Epidermal melanocyte (primary cell): ENCODE measurements around the gene SLC22A23.

Experiments used
- DNase-seq: peaks from one replicate; pipeline ENCODE4 v3.0.0; 2011; ENCODE audit warnings: low spot score; ENCODE audit not compliant: insufficient read length

The SLC22A23 gene

DNA sequence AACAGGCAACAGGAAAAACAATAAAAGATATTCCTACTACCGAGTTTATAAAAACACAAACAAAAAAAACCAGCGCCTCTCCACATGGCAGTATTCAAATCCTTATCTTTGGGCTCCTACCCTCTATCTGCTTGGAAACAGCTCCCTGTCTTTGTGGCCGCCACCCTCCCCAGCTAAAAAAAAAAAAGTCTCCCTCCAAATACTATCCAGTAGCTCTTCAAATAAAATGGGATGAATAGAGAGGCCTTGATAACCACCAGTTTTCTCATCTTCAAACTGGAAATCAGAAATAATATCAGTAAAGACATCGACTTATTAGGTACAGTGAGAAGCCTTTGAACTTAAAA is 101.9 kb downstream of the SLC22A23 start:
- no peak for DNase-seq

DNA sequence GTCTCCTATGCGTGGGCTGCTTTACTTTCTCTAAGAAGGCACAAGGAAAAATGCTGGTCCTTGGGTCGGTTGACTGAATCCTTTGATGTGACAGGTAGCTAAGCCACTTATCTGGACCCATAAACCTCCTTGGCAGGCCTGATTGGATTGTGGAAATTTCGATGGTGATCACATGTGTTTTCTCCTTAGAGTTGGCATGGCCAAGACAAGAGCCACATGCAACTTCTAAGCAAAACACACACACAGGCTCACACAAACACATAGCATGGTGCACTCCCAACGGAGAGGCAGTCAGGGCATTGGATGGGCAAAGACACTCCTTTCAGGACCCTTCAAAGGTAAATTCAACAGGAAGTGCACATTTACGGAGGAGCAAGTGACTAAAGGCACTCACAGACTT is 102.9 kb downstream of the SLC22A23 start:
- no peak for DNase-seq

DNA sequence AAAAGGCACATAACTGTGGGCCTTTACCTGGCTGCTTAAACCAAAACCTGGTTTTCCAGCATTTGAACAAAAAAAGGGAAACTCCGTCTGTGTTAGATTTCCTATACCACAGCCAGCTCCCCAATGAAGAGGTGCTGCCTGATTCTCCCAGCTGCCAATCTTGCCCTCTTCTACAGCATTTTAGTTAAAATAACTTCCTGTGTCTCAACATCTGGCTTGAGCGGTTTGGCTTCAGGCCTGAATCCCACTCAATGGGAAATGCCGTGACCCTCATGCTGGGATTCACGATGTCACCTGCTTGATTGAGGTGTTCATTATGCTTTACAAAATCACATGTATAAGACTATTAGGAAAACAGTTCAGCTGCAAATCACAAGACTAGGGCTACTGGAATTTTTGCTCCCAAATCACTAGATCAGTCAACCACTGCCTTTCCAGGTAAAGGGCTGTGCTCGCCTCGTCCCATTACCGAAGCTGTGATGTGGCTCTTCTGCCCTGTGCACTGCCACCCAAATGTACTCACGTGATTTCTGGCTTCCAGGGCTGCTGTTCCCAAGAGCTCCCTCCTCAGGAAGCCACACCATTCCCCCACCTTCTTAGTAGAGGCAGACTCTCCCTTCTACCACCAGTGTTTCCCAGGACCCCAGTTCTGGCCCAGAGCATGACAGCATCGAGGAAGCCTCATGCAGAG is 103.5 kb downstream of the SLC22A23 start:
- DNase-seq, result no peak

DNA sequence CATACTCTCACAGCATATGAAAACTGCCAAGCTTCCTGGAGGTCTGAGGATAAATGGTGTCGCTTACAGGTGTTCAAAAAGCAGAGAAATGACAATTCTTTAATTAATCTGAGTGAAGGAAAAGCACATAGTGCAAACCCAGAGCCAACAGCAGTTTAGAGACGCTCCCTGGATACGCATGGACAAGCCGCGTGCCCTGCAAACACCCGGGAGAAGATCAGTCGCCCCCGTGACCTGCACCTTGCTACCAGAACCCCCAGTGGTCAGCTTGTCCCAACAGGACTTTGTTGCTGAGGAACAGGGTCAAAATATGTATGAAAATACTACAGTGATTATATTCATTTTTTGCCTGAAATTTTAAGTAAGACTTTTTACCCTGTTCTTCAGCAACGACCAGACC is 104.2 kb downstream of the SLC22A23 start:
- DNase-seq, result no peak

DNA sequence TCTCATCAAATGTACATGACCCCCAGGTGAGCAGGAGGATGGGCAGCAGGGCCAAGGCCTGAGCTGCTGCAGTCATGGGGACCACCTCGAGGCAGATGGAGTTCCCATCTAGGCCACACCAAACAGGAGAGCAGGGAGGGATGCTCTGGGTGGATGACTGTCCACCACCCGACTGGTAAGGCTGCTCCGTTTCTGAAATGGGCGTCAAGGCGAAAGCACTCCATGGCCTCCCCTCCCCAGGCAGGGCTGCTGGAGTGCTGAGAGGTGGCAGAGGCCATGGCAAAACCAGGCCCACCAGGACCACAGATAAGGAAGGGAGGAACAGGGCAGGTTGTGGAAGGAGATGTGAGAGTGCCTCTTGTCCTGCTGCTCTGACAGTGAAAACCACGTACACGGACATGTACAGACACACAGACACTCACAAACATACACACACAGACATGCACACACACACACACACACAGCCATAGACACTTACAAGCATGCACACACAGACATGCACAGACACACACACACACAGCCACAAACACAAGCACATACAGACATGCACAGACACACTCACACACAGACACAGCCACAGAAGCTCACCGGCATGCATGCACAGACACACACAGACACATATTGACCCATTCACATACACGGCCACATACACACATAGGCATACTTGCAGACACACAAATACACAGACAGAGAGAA is 104.9 kb downstream of the SLC22A23 start:
- no peak for DNase-seq

DNA sequence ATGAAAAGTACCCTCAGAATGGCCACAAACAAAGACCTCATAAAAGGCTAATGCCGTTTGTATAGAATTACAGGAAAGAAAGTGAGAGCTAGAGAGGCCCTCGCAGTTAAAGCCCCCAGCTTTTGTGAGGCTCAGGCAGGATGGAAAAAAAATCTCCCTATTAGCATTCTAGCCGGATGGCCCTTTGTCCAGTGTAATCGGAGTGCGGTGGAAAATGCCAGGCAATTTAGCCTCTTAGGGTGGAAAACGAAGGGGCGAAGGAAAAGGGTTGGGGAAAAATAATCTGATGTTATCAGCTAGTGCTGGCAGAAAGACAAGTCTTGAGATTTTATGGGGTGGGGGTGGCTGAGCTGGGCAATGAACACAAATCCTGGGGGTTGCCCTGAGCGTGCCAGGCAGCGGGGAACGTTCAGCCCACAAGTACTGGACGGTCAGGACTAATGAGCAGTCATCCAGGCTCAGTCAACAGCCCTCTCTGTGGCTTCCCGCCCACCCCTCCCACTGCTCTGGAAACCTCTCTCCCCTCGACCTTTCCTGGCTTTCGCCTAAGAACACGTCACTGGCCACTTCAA is 105.7 kb downstream of the SLC22A23 start:
- DNase-seq, result no peak

DNA sequence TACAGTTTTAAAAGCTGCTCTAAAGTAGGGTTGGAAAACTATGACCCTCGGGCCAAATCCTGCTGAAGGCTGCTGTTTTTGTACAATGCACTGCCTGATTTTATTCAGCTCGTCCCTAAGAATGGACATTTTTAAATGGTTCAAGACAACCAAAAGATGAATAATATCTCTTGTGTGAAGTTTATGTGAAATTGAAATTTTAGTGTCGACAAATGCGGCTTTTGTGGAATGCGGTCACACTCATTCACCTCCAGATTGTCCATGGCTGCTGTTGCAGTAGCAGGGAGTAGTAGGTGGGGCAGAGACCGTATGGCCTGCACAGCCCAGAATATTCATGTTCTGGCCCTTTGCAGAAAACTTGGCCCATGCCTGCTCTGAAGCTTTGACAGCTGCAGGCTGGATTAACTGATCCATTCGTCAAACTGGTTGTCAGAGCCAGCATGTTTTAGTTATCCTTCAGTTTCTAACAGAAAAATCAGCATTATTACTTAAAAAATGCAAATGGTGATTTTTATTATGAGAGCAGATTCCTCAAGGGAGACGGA is 106.5 kb downstream of the SLC22A23 start:
- no peak for DNase-seq

DNA sequence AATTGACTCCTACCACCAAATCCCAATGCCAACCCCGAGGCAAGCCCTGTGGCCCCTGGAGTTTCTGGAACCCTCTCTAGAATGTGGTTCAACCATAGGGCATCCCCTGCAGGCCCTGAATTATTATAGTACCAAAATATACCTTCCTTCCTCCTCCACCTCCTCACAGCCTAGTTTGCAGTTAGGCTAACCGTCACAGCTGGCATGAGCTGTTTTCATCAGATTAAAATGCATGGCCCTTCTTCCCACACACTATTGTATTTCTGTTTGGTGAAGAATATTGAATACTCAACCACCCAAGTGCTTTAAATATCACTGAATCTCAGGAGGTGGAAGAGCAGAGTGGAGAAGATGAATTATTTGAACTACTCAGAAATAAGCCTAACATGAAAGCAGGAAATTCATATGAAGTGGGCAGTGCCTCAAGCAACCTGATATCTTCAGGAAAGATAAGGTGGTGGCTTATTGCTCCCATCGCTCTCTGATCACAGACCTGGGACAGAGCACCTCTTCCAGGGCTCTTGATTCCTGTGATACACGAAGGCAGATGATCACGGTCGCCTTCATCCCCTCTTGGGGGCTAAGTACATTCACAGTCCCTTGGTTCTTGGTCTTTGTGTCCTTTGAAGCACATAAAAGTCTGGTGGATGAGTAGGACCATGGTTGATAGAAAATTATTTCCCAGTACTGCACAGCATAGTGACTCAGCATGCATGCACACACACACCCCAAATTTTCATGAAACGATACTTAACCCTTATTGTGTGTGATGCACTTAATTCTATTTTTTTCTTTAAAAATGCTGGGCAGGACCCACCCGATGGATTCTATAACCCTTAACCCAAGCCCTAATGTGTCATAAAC is 107.2 kb downstream of the SLC22A23 start:
- DNase-seq, result no peak

DNA sequence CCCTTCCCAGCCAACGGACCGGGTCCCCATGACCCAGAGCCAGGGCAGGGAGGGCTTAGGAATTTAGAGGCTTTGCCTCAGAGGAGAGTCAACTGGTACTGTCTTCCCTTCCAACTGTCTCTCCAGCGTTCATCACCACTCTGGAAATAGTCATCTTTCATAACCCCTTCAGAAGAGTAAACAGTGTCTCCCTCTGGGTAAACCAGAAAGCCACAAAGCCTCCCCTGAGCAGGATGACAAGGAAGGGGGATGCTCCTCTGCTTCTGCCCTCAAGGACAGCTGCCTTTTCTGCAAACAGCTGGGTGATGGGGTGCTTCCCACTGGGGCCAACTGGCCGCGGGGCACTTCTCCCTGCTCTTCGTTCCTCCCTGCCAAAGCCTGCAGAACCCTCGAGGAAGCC is 108.0 kb downstream of the SLC22A23 start:
- no peak for DNase-seq

DNA sequence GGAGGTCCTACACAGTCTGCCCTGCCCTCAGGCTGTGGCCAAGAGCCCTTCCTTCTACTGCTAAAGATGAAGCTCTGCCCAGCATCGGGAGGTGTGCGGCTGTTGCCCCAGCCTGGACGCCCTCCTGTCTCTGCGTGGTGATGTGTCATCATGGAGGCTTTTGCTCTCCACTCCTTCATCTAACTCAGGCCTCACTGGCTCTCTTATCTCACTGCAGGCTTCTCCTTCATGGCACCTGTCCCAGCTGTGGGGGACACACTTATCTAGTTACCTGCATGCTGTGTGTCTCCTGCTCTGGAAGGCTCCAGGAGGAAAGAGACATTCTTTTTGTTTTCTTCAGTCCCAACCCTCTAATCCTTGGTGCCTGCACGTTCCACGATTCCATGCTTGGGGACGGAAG is 109.0 kb downstream of the SLC22A23 start:
- no peak for DNase-seq

DNA sequence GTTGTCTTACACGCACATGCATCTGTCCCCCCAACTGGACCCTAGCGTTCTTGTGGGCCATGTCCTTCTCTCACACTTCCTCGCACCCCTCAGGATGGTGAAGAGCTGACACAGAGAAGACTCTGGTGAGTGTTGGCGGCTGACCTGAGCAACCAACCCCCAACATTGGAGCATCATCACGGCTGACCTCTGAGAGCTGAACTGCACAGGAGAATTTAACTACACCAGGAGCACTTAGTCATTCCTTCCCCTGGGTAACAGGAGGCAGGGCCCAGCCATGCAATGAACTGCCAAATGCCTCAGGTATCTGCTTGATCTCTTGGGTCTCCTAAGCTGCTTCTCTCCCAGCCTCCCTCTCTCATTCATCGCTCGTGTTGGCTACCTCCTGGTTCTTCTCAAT is 109.6 kb downstream of the SLC22A23 start:
- no peak for DNase-seq

DNA sequence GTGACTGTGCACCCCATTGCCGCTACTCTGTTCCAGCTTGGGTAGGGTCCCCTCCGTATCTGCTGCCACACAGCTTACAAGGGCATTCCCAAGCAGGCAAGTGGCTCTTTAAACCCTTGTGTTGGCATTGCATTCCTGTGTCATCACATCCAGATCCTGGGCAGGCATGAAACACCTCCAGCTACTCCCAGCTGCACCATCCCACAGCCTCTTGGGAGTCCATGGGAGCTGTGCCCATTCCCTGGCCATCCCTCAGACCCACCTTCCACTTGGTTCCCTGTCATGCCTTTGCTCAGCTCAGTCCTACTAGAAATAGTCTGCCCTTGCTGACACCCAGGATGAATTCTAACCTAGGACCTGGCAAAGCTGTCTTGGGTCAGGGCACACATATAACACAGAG is 110.4 kb downstream of the SLC22A23 start:
- DNase-seq, result no peak

DNA sequence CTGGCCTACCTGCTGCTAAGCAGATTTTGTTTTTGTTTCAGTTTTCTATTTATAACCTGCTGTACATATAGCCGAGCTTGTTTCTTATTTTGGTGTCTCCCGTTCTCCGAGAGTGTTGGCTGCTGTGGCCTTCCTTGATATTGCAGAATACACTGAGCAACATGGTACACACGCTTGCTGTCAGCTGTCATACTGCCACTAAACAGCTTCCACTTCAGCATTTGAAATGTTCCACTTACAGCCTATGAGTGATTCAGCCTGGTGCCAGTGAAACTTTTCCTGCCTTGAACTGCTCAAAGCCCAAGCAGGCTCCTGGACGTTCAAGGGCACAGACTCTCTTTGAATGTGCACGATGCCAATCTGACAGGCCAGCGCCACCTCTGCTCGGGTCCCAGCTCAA is 111.0 kb downstream of the SLC22A23 start:
- DNase-seq, result no peak

DNA sequence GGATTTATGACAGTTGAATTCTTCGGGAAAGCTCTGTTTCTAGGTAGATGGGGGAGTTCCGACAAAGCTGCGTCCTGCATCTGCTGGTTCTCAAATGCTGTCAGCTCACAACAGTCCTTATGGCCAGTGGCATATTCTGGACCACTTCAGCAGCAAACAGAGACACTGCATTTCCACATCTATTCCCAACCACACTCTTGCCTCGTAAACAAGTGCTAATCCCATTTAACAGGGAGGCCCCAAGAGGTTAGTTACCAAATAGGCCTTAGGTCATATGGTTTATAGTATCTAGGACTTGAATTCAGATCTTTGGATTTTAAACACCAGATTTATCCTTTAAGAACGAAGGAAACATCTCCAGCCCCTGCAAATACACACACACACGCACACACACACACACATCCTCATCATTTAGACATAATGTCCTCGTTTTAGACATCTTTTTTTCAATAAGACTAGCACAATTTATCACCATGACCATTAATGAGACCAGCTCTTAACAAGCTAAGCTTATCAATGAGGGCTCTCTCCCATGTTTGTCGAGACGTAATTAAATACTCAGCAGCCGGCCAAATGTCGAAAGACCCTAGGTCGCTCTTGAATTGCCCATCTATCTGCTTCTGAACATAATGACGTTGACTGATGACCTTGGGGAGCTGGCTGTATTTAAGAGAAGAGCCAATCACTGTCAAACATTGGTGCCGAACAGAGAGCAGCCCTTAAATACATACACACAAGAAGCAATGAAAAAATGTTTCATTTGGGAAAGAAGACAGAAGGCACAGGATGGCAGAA is 113.6 kb downstream of the SLC22A23 start:
- no peak for DNase-seq

DNA sequence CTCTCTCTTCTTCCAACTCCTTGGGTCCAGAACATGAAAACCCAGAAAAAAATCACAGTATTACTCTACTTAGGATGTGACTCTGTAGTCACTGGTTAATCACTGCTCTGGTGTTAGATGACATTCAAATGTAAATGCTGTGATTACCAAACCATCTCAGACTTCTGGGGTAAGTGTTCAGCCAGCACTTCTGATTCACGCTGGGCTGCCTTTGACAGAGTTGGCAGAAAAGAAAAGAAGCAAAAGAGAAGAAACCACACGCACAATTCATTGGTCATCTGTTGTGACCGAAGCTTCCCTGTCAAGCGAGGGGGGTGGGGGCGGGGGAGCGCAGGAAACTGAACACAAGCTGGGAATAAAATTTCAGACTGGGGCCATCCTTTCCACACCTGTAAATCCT is 115.4 kb downstream of the SLC22A23 start:
- no peak for DNase-seq

DNA sequence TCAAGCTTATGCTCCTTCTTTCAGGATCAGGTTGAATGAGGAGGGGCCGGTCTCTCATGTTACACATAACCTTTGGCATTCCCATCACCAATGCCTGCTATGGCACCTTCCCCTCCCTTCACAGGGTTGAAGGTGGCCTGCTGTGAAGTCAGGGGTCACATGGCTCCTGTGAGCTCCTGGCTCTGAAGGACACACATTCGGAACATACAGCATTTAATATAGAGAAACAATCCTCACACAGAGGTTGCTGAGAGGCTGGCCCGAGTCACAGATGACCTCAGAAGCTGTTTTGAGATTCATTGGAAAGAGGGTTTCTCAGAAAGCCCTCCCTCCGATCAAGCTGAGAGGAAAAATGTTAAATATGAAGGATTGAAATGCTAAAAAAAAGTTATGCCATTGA is 116.0 kb downstream of the SLC22A23 start:
- DNase-seq, result no peak

DNA sequence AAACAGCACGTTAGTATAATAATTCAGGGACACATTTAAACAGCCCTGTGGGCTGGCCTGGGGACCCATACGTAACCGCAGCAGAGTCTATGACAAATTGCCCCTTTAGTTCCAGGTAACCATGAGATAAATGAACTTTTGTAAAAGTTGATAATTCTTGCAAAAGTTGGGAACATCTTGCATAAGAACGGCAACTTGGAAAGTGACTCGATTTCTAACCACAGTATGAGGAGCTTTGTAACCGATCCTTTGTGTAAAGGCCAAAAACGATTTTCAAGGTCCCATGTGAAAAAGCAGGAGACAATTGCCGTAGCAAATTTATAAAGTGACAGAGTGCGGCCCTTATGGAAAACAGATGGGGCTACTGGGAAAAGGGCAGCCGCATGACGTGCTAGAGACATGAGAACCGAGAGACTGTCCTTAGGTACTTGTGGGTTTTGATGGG is 116.5 kb downstream of the SLC22A23 start:
- peak; percentile 49 for DNase-seq

DNA sequence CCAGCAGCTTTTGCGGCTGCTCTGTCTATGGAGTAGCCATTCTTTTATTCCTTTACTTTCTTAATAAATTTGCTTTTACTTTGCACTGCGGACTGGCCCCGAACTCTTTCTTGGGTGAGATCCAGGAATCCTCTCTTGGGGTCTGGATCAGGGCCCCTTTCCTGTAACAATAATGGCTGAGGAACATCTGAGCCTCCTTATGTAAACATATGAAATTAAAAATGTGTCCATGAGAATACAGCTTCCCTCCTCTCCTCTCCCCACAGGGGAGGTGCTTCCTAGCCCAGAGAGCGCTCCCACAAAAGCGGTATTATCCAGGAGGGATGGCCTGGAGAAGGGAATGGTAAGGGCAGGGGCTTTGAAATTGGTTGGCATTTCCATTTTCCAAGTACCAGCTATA is 117.0 kb downstream of the SLC22A23 start:
- DNase-seq, result no peak

DNA sequence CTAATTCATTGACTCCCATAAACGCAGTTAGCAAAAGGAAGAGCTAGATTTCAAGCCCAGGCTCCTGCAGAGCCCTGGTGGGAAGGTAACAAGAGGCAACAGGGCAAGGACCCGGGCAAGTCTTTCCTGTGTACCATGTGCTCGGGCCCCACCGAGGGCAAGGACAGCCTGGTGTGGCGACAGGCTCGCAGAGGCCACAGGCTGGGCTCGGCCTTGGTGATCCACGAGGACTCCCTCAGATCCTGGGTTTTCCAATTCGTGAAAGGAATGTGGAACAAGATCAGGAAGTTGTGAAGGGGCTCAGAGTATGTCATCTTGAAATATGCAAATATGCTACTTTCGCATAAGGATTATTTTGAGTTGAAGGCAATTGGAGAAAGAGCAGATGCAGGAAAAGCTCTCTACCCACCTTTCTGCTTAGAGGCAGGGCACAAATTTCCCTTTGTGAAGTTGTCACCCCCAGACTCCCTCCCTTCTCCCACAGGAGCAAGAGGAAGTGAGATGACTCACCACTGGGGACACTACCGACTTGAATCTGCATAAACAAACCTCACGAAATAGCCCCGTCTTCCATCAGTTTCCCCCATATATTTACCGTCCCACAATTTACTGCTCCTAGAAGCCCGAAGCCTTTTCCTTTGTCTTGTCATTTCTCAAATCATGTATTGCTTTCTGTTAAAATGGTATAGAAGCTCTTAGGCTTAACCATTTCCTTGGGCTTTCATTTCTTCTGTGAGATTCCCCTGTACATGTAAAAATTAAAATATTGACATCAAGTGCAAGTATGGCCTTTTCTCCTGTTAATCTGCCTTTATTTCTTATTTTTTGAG is 119.1 kb downstream of the SLC22A23 start:
- no peak for DNase-seq
